ENCODE measurements around the gene RAET1G.

RAET1G gene

GRCh38 chr6:149884617-149885016 lies 38.3 kb downstream of the RAET1G start:
- TF ChIP-seq ZFX (IDR thresholded peaks at IDR 0.05), result no peak
- no peak for TF ChIP-seq CTCF (conservative IDR thresholded peaks at IDR 0.05)
- H3K27ac ChIP-seq, result no peak overlapping the region

DNA sequence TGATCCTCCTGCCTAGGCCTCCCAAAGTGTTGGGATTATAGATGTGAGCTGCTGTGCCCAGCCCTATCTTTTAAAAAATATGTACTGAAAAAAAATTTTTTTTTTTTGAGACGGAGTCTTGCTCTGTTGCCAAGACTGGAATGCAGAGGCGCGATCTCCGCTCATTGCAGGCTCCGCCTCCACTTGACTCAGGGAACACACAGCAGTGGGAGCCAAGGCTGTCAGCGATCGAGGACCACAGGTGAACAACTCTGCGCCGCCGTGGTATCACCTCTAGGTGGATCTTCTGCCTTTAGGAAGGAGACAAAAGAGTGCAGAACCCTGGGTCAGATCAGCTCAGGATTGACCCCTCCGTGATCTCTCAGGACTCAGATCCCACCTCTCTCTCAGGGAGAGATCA lies 38.7 kb downstream of the RAET1G start:
- H3K27ac ChIP-seq, result no peak overlapping the region
- TF ChIP-seq CTCF (conservative IDR thresholded peaks at IDR 0.05), result no peak
- no peak for TF ChIP-seq ZFX (IDR thresholded peaks at IDR 0.05)

DNA sequence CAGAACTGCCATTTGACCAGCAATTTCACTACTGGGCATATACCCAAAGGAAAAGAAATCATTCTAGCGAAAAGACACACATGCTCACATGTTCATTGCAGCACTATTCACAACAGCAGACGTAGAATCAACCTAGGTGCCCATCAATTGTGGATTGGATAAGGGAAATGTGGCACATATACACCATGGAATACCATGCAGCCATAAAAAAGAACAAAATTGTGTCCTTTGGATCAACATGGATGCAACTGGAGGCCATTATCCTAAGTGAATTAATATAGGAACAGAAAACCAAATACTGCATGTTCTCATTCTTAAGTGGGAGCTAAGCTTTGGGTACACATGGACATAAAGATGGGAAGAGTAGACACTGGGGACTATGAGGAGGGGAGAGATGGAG lies 41.1 kb downstream of the RAET1G start:
- H3K27ac ChIP-seq, result no peak overlapping the region
- no peak for TF ChIP-seq CTCF (conservative IDR thresholded peaks at IDR 0.05)

- no peak for TF ChIP-seq CTCF (conservative IDR thresholded peaks at IDR 0.05)
- TF ChIP-seq ZFX (IDR thresholded peaks at IDR 0.05), result no peak
- no peak overlapping the region for H3K27ac ChIP-seq
Observed at GRCh38 chr6:149881066-149881766, 41.7 kb downstream of the RAET1G start.

DNA sequence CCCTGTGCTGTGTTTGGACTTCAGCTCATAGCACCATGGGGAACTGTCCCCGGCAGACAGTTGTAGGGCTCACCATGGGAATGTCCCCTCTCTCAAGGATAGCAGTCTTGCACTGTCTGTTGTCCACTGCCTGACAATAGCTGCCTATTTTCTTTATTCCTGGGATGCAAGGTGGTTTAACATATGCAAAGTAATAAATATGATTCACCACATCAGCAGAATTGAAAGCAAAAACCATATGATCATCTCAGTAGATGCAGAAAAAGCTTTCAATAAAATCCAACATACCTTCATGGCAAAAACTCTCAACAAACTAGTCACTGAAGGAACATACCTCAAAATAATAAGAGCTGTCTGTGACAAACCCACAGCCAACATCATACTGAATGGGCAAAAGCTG lies 45.3 kb downstream of the RAET1G start:
- no peak overlapping the region for H3K27ac ChIP-seq
- TF ChIP-seq ZFX (IDR thresholded peaks at IDR 0.05), result no peak
- no peak for TF ChIP-seq CTCF (conservative IDR thresholded peaks at IDR 0.05)

DNA sequence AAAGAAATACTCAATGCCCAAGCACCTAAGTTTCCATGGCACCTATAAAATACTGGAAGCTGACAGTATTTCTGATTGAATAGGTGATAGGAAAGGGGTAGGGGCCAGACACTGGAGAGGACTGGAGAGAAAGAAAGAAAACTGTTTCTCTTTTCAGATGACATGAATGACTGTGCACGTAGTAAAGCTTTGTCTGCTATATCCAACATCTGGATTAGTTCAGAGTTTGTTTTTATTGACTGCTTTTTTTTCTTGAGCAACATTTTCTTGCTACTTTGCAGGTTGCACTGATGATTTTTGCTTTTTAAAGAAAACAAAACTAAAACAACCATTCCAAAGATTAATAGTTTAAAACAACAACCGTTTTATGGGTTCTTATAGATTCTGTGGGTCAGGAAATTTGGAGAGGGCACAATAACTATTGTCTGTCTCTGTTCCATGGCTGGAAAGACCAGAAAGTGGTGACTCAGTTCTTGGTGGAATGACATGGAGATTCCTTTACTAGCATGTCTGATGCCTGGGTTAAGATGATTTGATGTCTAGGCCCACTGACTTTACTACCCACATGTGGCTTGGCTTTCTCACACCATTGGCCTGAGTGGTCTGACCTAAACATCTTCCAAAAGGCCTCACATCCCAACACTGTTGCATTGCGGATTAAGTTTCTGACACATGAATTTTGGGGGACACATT lies 46.5 kb downstream of the RAET1G start:
- TF ChIP-seq CTCF (conservative IDR thresholded peaks at IDR 0.05) (no peak), ZFX (IDR thresholded peaks at IDR 0.05) (no peak)

GRCh38 chr6:149872233-149872632 lies 50.7 kb downstream of the RAET1G start:
- TF ChIP-seq ZFX (IDR thresholded peaks at IDR 0.05) (no peak), CTCF (conservative IDR thresholded peaks at IDR 0.05) (no peak)
- H3K27ac ChIP-seq, result no peak overlapping the region

More for the DNA sequence above, 46.5 kb downstream of the RAET1G start:
- no peak overlapping the region for H3K27ac ChIP-seq

Data from C4-2B (cell line).